ENCODE results near the gene PRKAG3. TPM values are rescaled to one million over a fixed set of nuclear protein-coding genes. Genes with fewer than 3 reads are reported as not detected.

PRKAG3 gene
- total RNA-seq, 6 donors from 2014 or later, result not detected

- Histone ChIP-seq H3K36me3 (peaks cover 0 to 50% (median 21%) of the 10 kb centered on the region in 4 donors), H3K27me3 (no peaks in the 10 kb centered on the region), H3K9me3 (no peaks in the 10 kb centered on the region), H3K27ac (peak overlapping the region in 1 of 4 donors; percentile 37), H3K4me3 (no peak overlapping the region), H3K4me1 (no peaks in the 10 kb centered on the region)
- peak in 1 of 2 donors; percentile 38 for ATAC-seq (ENCODE audit: low FRiP score in 2 of 2)
- WGBS, 2 donors, result 77 to 91% methylated on average over 11 to 12 of the region's 13 CpGs
- DNase-seq, result peak in 1 of 2 donors; percentile 34
- no peak for TF ChIP-seq POLR2A (IDR thresholded peaks at IDR 0.05)
- no peak for TF ChIP-seq EP300 (IDR thresholded peaks at IDR 0.05)
- TF ChIP-seq CTCF (IDR thresholded peaks at IDR 0.05), result no peak
- TF ChIP-seq POLR2AphosphoS5 (IDR thresholded peaks at IDR 0.05), result no peak
Observed at GRCh38 chr2:218814540-218815243, 16.9 kb downstream of the PRKAG3 start.

GRCh38 chr2:218813771-218814460 lies 17.7 kb downstream of the PRKAG3 start:
- no peak overlapping the region for H3K4me3 ChIP-seq
- H3K36me3 ChIP-seq, result peaks cover 0 to 47% (median 21%) of the 10 kb centered on the region in 4 donors
- no peak for TF ChIP-seq EP300 (IDR thresholded peaks at IDR 0.05)
- TF ChIP-seq POLR2A (IDR thresholded peaks at IDR 0.05), result no peak
- no peak for TF ChIP-seq CTCF (IDR thresholded peaks at IDR 0.05)
- no peak for TF ChIP-seq POLR2AphosphoS5 (IDR thresholded peaks at IDR 0.05)
- H3K9me3 ChIP-seq, result no peaks in the 10 kb centered on the region
- no peaks in the 10 kb centered on the region for H3K27me3 ChIP-seq
- H3K27ac ChIP-seq, result peak overlapping the region in 1 of 4 donors; percentile 37
- H3K4me1 ChIP-seq, result no peaks in the 10 kb centered on the region
- WGBS, 2 donors, result 85 to 86% methylated on average over 11 of the region's 11 CpGs
- ATAC-seq (ENCODE audit: low FRiP score in 2 of 2) (no peak), DNase-seq (no peak)

- DNase-seq, result no peak
- peaks cover 0 to 39% (median 21%) of the 10 kb centered on the region in 4 donors for H3K36me3 ChIP-seq
- WGBS, 2 donors, result 82 to 95% methylated on average over 5 of the region's 5 CpGs
Observed at GRCh38 chr2:218812861-218813260, 18.7 kb downstream of the PRKAG3 start.

GRCh38 chr2:218812096-218812815 lies 19.3 kb downstream of the PRKAG3 start:
- TF ChIP-seq POLR2A (IDR thresholded peaks at IDR 0.05) (no peak), EP300 (IDR thresholded peaks at IDR 0.05) (no peak), CTCF (IDR thresholded peaks at IDR 0.05) (no peak), POLR2AphosphoS5 (IDR thresholded peaks at IDR 0.05) (no peak)
- DNase-seq, result no peak
- peaks cover 0 to 39% (median 21%) of the 10 kb centered on the region in 4 donors for H3K36me3 ChIP-seq
- no peak overlapping the region for H3K4me3 ChIP-seq
- ATAC-seq (ENCODE audit: low FRiP score in 2 of 2), result no peak
- WGBS, 2 donors, result 91% methylated on average over 20 to 21 of the region's 21 CpGs
- H3K4me1 ChIP-seq, result peaks cover 0 to 4% (median 2%) of the 10 kb centered on the region in 4 donors
- H3K9me3 ChIP-seq, result no peaks in the 10 kb centered on the region
- peak overlapping the region in 1 of 4 donors; percentile 30 for H3K27ac ChIP-seq
- no peaks in the 10 kb centered on the region for H3K27me3 ChIP-seq

More at GRCh38 chr2:218812861-218813260, 18.7 kb downstream of the PRKAG3 start:
- H3K27me3 ChIP-seq, result no peaks in the 10 kb centered on the region
- TF ChIP-seq EP300 (IDR thresholded peaks at IDR 0.05) (no peak), POLR2A (IDR thresholded peaks at IDR 0.05) (no peak), POLR2AphosphoS5 (IDR thresholded peaks at IDR 0.05) (no peak), CTCF (IDR thresholded peaks at IDR 0.05) (no peak)
- H3K27ac ChIP-seq, result no peak overlapping the region
- no peak overlapping the region for H3K4me3 ChIP-seq
- ATAC-seq (ENCODE audit: low FRiP score in 2 of 2), result no peak
- no peaks in the 10 kb centered on the region for H3K4me1 ChIP-seq
- H3K9me3 ChIP-seq, result no peaks in the 10 kb centered on the region
